HG03139 (cell line): ENCODE results near the gene MAB21L1.

Experiments
- ATAC-seq: cut with Tn5 transposase; IDR thresholded peaks from one replicate; pipeline ENCODE4 v1.9.1; 2021; ENCODE audit not compliant: unreplicated experiment

MAB21L1 gene

GRCh38 chr13:35475960-35476943, at the start of gene MAB21L1:
Gene MAB21L1, minus strand, starts transcription at chr13:35476689. Its CDS starts 551 bp downstream, at chr13:35476138.
- no peak for ATAC-seq

- no peak for ATAC-seq
These were observed 47.7 kb upstream of the MAB21L1 start for GRCh38 chr13:35524171-35524570.

GRCh38 chr13:35518337-35518946, 42.0 kb upstream of the MAB21L1 start:
- no peak for ATAC-seq

GRCh38 chr13:35514801-35515502, 38.5 kb upstream of the MAB21L1 start:
- no peak for ATAC-seq

GRCh38 chr13:35514061-35514477, 37.6 kb upstream of the MAB21L1 start:
- no peak for ATAC-seq

GRCh38 chr13:35512271-35512920, 35.9 kb upstream of the MAB21L1 start:
- no peak for ATAC-seq

GRCh38 chr13:35502456-35502855, 26.0 kb upstream of the MAB21L1 start:
- no peak for ATAC-seq

- ATAC-seq, result no peak
These were observed 25.3 kb upstream of the MAB21L1 start for GRCh38 chr13:35501661-35502235.

- ATAC-seq, result no peak
These were observed 23.7 kb upstream of the MAB21L1 start for GRCh38 chr13:35500144-35500543.

- ATAC-seq, result no peak
These were observed 23.2 kb upstream of the MAB21L1 start for GRCh38 chr13:35499676-35500075.

- ATAC-seq, result no peak
These were observed 22.7 kb upstream of the MAB21L1 start for GRCh38 chr13:35499196-35499662.

- no peak for ATAC-seq
These were observed 21.7 kb upstream of the MAB21L1 start for GRCh38 chr13:35498231-35498630.

- ATAC-seq, result no peak
These were observed 20.4 kb upstream of the MAB21L1 start for GRCh38 chr13:35496761-35497386.

- no peak for ATAC-seq
These were observed 19.5 kb upstream of the MAB21L1 start for GRCh38 chr13:35496006-35496405.

GRCh38 chr13:35489050-35489449, 12.6 kb upstream of the MAB21L1 start:
- ATAC-seq, result no peak

- ATAC-seq, result no peak
These were observed 8.9 kb upstream of the MAB21L1 start for GRCh38 chr13:35485424-35485823.

- no peak for ATAC-seq
These were observed 7.9 kb upstream of the MAB21L1 start for GRCh38 chr13:35484384-35484783.

GRCh38 chr13:35483761-35484160, 7.3 kb upstream of the MAB21L1 start:
- no peak for ATAC-seq

- no peak for ATAC-seq
These were observed 6.0 kb upstream of the MAB21L1 start for GRCh38 chr13:35482527-35482926.

GRCh38 chr13:35481777-35482176, 5.3 kb upstream of the MAB21L1 start:
- ATAC-seq, result no peak
